ENCODE results near the gene ALG14.

DNA sequence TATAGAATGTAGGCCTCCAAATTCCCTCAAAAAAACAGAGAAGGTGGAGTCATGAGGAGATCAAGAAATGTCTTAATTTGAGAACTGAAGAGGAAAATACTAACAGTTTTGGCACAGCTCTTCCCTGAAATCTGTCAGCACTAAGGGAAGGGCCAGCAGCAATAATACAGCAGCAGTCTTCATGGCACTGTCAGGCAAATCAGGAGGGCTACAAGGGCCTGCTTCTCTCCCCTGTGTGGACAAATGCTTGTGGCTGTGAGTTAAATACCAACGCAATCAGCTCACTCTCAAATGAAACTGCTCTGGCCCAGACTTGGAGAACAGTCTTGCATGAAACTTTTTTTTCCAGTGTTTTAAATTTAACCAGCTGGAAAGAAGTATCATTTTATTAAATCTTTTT lies 125.3 kb downstream of the ALG14 start:
- TF ChIP-seq, protein P1, sequence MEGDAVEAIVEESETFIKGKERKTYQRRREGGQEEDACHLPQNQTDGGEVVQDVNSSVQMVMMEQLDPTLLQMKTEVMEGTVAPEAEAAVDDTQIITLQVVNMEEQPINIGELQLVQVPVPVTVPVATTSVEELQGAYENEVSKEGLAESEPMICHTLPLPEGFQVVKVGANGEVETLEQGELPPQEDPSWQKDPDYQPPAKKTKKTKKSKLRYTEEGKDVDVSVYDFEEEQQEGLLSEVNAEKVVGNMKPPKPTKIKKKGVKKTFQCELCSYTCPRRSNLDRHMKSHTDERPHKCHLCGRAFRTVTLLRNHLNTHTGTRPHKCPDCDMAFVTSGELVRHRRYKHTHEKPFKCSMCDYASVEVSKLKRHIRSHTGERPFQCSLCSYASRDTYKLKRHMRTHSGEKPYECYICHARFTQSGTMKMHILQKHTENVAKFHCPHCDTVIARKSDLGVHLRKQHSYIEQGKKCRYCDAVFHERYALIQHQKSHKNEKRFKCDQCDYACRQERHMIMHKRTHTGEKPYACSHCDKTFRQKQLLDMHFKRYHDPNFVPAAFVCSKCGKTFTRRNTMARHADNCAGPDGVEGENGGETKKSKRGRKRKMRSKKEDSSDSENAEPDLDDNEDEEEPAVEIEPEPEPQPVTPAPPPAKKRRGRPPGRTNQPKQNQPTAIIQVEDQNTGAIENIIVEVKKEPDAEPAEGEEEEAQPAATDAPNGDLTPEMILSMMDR (IDR thresholded peaks at IDR 0.05; ENCODE audit: poor library complexity, severe bottlenecking), result no peak
- TF ChIP-seq TAF1 (IDR thresholded peaks at IDR 0.05; ENCODE audit: low read depth), result no peak
- no peak for TF ChIP-seq MXI1 (conservative IDR thresholded peaks at IDR 0.05; ENCODE audit: poor library complexity, severe bottlenecking)
- no peak for TF ChIP-seq POLR2AphosphoS5 (IDR thresholded peaks at IDR 0.05)

All from neural cell (in vitro differentiated cells).